ENCODE data around the gene SMYD3. TPM values are rescaled to one million over a fixed set of nuclear protein-coding genes. Genes with fewer than 3 reads are reported as not detected.
"Not testable (repeated sequence)": the region's sequence is repeated elsewhere in the genome, so short reads cannot be mapped to it uniquely, and the experiment has no call there.

Gene SMYD3
- total RNA-seq, 1 donor from 2014 or later = 80.8 TPM

DNA sequence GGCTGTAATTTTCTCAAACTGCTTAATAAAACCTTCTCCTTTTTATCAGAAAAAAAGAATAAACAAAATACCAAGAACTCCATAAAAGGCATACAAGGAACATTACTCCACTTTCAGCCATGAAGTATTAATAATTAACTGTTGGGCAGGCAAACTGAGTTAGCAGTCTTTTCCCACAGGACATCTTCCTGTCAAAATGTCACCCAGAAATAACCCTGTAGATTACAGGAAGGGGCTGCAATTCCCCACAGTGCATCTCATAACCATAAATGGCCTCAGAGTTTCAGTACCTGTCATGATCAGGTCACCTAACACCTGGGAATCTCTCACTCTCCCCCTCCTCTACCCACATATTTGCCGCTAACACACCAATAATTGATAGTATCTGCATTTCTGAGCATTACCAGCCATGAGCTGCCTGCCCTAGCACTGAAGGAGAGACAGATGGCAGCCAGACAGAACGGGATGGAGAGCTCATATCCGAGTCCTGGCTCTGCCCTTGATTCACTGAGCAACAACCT lies 475.0 kb downstream of the SMYD3 start:
- H3K27me3 Mint-ChIP-seq (ENCODE audit: low read depth, unreplicated experiment) = no peaks in the 10 kb centered on the region
- peaks cover 3% of the 10 kb centered on the region for H3K9me3 Mint-ChIP-seq (ENCODE audit: unreplicated experiment)
- H3K9ac ChIP-seq (ENCODE audit: low read length) = no peak overlapping the region
- no peaks in the 10 kb centered on the region for H3K9me3 ChIP-seq (ENCODE audit: insufficient read depth, low read depth, low read length)
- no peak overlapping the region for H2AFZ ChIP-seq (ENCODE audit: low read depth, low read length)
- H4K20me1 ChIP-seq (ENCODE audit: insufficient read depth, low read length) = no peaks in the 10 kb centered on the region
- DNase-seq (ENCODE audit: low read depth) = no peak
- H3K4me3 Mint-ChIP-seq (ENCODE audit: unreplicated experiment) = no peak overlapping the region
- no peak overlapping the region for H3K4me3 ChIP-seq (ENCODE audit: insufficient read depth, low read depth, low read length)
- FAIRE-seq = no peak
- H3K27ac Mint-ChIP-seq (ENCODE audit: unreplicated experiment) = peak overlapping the region; percentile 75
- no peaks in the 10 kb centered on the region for H3K27me3 ChIP-seq (ENCODE audit: insufficient read depth, low read length)
- no peak overlapping the region for H3K4me2 ChIP-seq (ENCODE audit: low read length)
- no peaks in the 10 kb centered on the region for H3K79me2 ChIP-seq (ENCODE audit: insufficient read depth, low read length)
- no peak overlapping the region for H3K27ac ChIP-seq (ENCODE audit: low read depth, low read length)
- H3K4me1 Mint-ChIP-seq (ENCODE audit: low read depth, unreplicated experiment) = peaks cover 11% of the 10 kb centered on the region
- peaks cover 4% of the 10 kb centered on the region for H3K4me1 ChIP-seq (ENCODE audit: insufficient read depth, low read length)
- H3K36me3 Mint-ChIP-seq (ENCODE audit: low read depth, unreplicated experiment) = peaks cover 3% of the 10 kb centered on the region
- no peaks in the 10 kb centered on the region for H3K36me3 ChIP-seq (ENCODE audit: insufficient read depth, low read length)
- TF ChIP-seq CTCF (IDR thresholded peaks at IDR 0.05; ENCODE audit: insufficient read depth, low read depth, low read length) (no peak), EZH2 (IDR thresholded peaks at IDR 0.05; ENCODE audit: insufficient read depth, low read length) (no peak)

DNA sequence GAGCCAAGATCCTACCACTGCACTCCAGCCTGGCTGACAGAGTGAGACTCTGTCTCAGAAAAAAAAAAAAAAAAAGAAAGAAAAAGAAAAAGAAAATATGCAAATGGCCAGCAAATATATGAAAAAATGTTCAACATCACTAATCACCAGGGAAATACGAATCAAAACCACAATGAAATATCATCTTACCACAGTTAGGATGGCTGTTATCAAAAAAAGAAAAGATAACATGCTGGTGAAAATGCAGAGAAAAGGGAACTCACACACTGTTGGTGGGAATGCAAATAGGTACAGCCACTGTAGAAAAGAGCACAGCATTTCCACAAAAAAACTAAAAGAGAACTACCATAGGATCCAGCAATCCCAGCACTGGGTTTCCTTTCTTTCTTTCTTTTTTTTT lies 477.5 kb downstream of the SMYD3 start:
- H3K4me1 ChIP-seq (ENCODE audit: insufficient read depth, low read length) = no peaks in the 10 kb centered on the region
- FAIRE-seq (no peak), DNase-seq (ENCODE audit: low read depth) (peak; percentile 28)
- H3K9ac ChIP-seq (ENCODE audit: low read length) = no peak overlapping the region
- H3K4me2 ChIP-seq (ENCODE audit: low read length) = no peak overlapping the region
- H3K36me3 ChIP-seq (ENCODE audit: insufficient read depth, low read length) = no peaks in the 10 kb centered on the region
- no peaks in the 10 kb centered on the region for H3K79me2 ChIP-seq (ENCODE audit: insufficient read depth, low read length)
- peaks cover 5% of the 10 kb centered on the region for H3K4me1 Mint-ChIP-seq (ENCODE audit: low read depth, unreplicated experiment)
- H3K27ac Mint-ChIP-seq (ENCODE audit: unreplicated experiment) = no peak overlapping the region
- no peaks in the 10 kb centered on the region for H3K27me3 ChIP-seq (ENCODE audit: insufficient read depth, low read length)
- H3K4me3 Mint-ChIP-seq (ENCODE audit: unreplicated experiment) = no peak overlapping the region
- peaks cover 3% of the 10 kb centered on the region for H3K9me3 Mint-ChIP-seq (ENCODE audit: unreplicated experiment)
- TF ChIP-seq CTCF (IDR thresholded peaks at IDR 0.05; ENCODE audit: insufficient read depth, low read depth, low read length) (no peak), EZH2 (IDR thresholded peaks at IDR 0.05; ENCODE audit: insufficient read depth, low read length) (no peak)
- no peaks in the 10 kb centered on the region for H3K9me3 ChIP-seq (ENCODE audit: insufficient read depth, low read depth, low read length)
- H3K4me3 ChIP-seq (ENCODE audit: insufficient read depth, low read depth, low read length) = no peak overlapping the region
- H3K36me3 Mint-ChIP-seq (ENCODE audit: low read depth, unreplicated experiment) = no peaks in the 10 kb centered on the region
- no peak overlapping the region for H2AFZ ChIP-seq (ENCODE audit: low read depth, low read length)
- H3K27me3 Mint-ChIP-seq (ENCODE audit: low read depth, unreplicated experiment) = no peaks in the 10 kb centered on the region
- no peaks in the 10 kb centered on the region for H4K20me1 ChIP-seq (ENCODE audit: insufficient read depth, low read length)
- no peak overlapping the region for H3K27ac ChIP-seq (ENCODE audit: low read depth, low read length)

DNA sequence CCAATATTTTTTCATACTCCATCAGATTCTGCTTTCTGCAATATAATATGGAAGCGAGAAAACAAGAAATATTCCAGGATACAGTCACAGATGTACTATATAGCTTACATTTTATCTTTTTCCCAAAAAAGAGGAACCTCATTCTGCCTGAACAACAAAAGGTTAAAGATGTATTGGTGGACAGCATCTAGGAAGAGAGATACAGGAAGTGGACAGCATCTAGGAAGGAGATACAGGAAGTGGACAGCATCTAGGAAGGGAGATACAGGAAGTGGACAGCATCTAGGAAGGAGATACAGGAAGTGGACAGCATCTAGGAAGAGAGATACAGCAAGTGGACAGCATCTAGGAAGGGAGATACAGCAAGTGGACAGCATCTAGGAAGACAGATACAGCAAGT lies 483.0 kb downstream of the SMYD3 start:
- not testable (repeated sequence) for FAIRE-seq; H3K4me3 Mint-ChIP-seq (ENCODE audit: unreplicated experiment); H3K9me3 Mint-ChIP-seq (ENCODE audit: unreplicated experiment)

More for the DNA sequence above, 483.0 kb downstream of the SMYD3 start:
- not testable (repeated sequence) for H3K27me3 Mint-ChIP-seq (ENCODE audit: low read depth, unreplicated experiment); H3K9me3 ChIP-seq (ENCODE audit: insufficient read depth, low read depth, low read length); H3K4me2 ChIP-seq (ENCODE audit: low read length); H3K27ac Mint-ChIP-seq (ENCODE audit: unreplicated experiment); H3K4me1 ChIP-seq (ENCODE audit: insufficient read depth, low read length); H3K36me3 Mint-ChIP-seq (ENCODE audit: low read depth, unreplicated experiment); H3K36me3 ChIP-seq (ENCODE audit: insufficient read depth, low read length); H3K4me3 ChIP-seq (ENCODE audit: insufficient read depth, low read depth, low read length); DNase-seq (ENCODE audit: low read depth); H4K20me1 ChIP-seq (ENCODE audit: insufficient read depth, low read length); H3K27me3 ChIP-seq (ENCODE audit: insufficient read depth, low read length); H3K79me2 ChIP-seq (ENCODE audit: insufficient read depth, low read length); H3K4me1 Mint-ChIP-seq (ENCODE audit: low read depth, unreplicated experiment); H3K27ac ChIP-seq (ENCODE audit: low read depth, low read length); H2AFZ ChIP-seq (ENCODE audit: low read depth, low read length); H3K9ac ChIP-seq (ENCODE audit: low read length)

Measured in astrocyte (in vitro differentiated cells and primary cell).